HFFc6 (cell line): Measurements from ENCODE around the gene ATRN. TPM values are rescaled to one million over a fixed set of nuclear protein-coding genes. Genes with fewer than 3 reads are reported as not detected.

ENCODE experiments used
- DNase-seq: peaks from one replicate; pipeline ENCODE4 v3.0.0-alpha.2; 2018
- H3K27ac Mint-ChIP-seq: 2 replicates; pipeline ENCODE4 v1.8.0; 2020; ENCODE audit warnings: mild to moderate bottlenecking, mixed read lengths
- H3K27me3 Mint-ChIP-seq: 2 replicates; pipeline ENCODE4 v1.8.0; 2021; ENCODE audit warnings: mild to moderate bottlenecking, moderate library complexity, mixed read lengths; ENCODE audit not compliant: insufficient read depth
- H3K36me3 Mint-ChIP-seq: 2 replicates; pipeline ENCODE4 v1.8.0; 2021; ENCODE audit warnings: low read depth, mixed read lengths
- H3K4me1 Mint-ChIP-seq: 2 replicates; pipeline ENCODE4 v1.8.0; 2020; ENCODE audit warnings: low read depth, mixed read lengths
- H3K4me3 Mint-ChIP-seq: 2 replicates; pipeline ENCODE4 v1.8.0; 2020; ENCODE audit warnings: mild to moderate bottlenecking, moderate library complexity, mixed read lengths
- H3K9me3 Mint-ChIP-seq: 2 replicates; pipeline ENCODE4 v1.8.0; 2020; ENCODE audit warnings: mild to moderate bottlenecking, mixed read lengths
- total RNA-seq, 6 experiments: library from RNA; stranded (reverse); fragmentation: NEBNext Ultra II Directional; extraction: Animal tissue kit (Norgen Biotek cat#: 25700); gene quantifications; 2 replicates in 1 of 6; 3 replicates in 5 of 6; pipeline ENCODE4 v1.2.3, GENCODE V29; 2021
- TF ChIP-seq, protein P1 (sequence below): fragments of 200-600 bp; sonication (generic); IDR thresholded peaks from 2 replicates; pipeline ENCODE4 v1.5.0; 2021; ENCODE audit warnings: antibody characterized with exemption, mild to moderate bottlenecking

The ATRN gene
- total RNA-seq, 6 experiments from 2014 or later: 27.5 to 33.0 (median 29.6) TPM

DNA sequence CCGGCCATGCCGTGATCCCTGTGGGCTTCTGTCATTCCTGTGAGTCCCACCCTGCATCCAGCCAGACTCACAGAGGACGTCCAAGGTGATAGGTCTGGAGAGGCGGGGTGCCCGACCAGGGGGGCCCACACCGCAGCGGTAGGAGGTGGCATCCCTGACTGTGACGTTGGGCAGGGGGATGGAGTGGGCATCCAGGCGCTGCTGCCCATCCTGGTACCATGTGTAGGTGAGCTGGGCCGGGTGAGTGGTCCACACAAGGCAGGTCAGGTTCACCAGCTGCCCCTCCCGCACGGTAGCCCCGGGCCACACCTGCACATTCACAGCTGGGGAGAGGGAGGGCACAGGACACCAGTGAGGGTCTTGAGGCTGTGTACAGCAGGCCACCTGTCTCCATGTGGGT is 222.6 kb downstream of the ATRN start:
- no peaks in the 10 kb centered on the region for H3K4me1 Mint-ChIP-seq

DNA sequence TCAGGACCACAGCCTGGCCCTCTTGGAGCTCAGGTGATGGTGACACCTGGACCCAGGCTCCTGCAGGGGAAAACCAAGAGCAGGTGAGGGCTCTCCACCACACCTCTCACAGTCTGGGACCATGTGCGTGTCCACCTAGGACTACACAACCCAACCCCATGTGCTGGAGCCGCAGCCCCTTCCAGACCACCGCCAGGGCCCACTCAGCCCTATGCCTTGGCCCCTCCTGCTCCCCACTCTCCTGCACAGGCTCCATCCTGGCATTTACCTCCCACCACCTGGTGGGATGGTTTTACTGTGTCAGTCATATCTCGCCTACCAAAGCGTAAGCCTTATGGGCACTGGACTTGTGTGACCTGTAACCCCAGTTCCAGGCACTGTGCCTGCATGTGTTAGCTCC is 224.0 kb downstream of the ATRN start:
- Mint-ChIP-seq H3K27me3 (peaks cover 12% of the 10 kb centered on the region), H3K4me1 (no peaks in the 10 kb centered on the region), H3K27ac (no peak overlapping the region), H3K9me3 (no peaks in the 10 kb centered on the region), H3K4me3 (no peak overlapping the region), H3K36me3 (no peaks in the 10 kb centered on the region)
- DNase-seq: no peak
- TF ChIP-seq, protein P1, sequence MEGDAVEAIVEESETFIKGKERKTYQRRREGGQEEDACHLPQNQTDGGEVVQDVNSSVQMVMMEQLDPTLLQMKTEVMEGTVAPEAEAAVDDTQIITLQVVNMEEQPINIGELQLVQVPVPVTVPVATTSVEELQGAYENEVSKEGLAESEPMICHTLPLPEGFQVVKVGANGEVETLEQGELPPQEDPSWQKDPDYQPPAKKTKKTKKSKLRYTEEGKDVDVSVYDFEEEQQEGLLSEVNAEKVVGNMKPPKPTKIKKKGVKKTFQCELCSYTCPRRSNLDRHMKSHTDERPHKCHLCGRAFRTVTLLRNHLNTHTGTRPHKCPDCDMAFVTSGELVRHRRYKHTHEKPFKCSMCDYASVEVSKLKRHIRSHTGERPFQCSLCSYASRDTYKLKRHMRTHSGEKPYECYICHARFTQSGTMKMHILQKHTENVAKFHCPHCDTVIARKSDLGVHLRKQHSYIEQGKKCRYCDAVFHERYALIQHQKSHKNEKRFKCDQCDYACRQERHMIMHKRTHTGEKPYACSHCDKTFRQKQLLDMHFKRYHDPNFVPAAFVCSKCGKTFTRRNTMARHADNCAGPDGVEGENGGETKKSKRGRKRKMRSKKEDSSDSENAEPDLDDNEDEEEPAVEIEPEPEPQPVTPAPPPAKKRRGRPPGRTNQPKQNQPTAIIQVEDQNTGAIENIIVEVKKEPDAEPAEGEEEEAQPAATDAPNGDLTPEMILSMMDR: no peak

More for the DNA sequence above, 222.6 kb downstream of the ATRN start:
- H3K9me3 Mint-ChIP-seq: no peaks in the 10 kb centered on the region
- no peak for DNase-seq
- no peak overlapping the region for H3K27ac Mint-ChIP-seq
- TF ChIP-seq, protein P1: no peak
- peaks cover 5% of the 10 kb centered on the region for H3K27me3 Mint-ChIP-seq
- no peak overlapping the region for H3K4me3 Mint-ChIP-seq
- H3K36me3 Mint-ChIP-seq: no peaks in the 10 kb centered on the region

GRCh38 chr20:3696200-3696599 is 225.4 kb downstream of the ATRN start:
- Mint-ChIP-seq H3K4me1 (no peaks in the 10 kb centered on the region), H3K9me3 (no peaks in the 10 kb centered on the region), H3K4me3 (no peak overlapping the region), H3K36me3 (no peaks in the 10 kb centered on the region), H3K27me3 (peaks cover 12% of the 10 kb centered on the region), H3K27ac (no peak overlapping the region)
- DNase-seq: peak; percentile 28
- TF ChIP-seq, protein P1: peak; percentile 78

- DNase-seq: no peak
- Mint-ChIP-seq H3K4me1 (no peaks in the 10 kb centered on the region), H3K9me3 (no peaks in the 10 kb centered on the region), H3K27me3 (peaks cover 12% of the 10 kb centered on the region), H3K4me3 (no peak overlapping the region), H3K36me3 (no peaks in the 10 kb centered on the region), H3K27ac (no peak overlapping the region)
- TF ChIP-seq, protein P1: no peak
Measured at GRCh38 chr20:3696745-3697587, 226.1 kb downstream of the ATRN start.

- Mint-ChIP-seq H3K27me3 (peaks cover 12% of the 10 kb centered on the region), H3K36me3 (no peaks in the 10 kb centered on the region), H3K4me1 (no peaks in the 10 kb centered on the region), H3K4me3 (no peak overlapping the region), H3K27ac (no peak overlapping the region), H3K9me3 (no peaks in the 10 kb centered on the region)
- no peak for DNase-seq
- TF ChIP-seq, protein P1: no peak
Measured at GRCh38 chr20:3697588-3698305, 226.9 kb downstream of the ATRN start.
